GM18498 (cell line): ENCODE measurements around the gene CKB.

Experiments
- ATAC-seq: cut with Tn5 transposase; IDR thresholded peaks from one replicate; pipeline ENCODE4 v1.9.1; 2021; ENCODE audit warnings: mild to moderate bottlenecking, moderate library complexity; ENCODE audit not compliant: unreplicated experiment

The CKB gene

GRCh38 chr14:103522649-103523574, at the start of gene CKB:
Gene CKB, minus strand, starts transcription at chr14:103522830. Its CDS starts 337 bp downstream, at chr14:103522493.
- no peak for ATAC-seq

- ATAC-seq: no peak
These were observed 46.8 kb upstream of the CKB start for GRCh38 chr14:103569408-103569807.

DNA sequence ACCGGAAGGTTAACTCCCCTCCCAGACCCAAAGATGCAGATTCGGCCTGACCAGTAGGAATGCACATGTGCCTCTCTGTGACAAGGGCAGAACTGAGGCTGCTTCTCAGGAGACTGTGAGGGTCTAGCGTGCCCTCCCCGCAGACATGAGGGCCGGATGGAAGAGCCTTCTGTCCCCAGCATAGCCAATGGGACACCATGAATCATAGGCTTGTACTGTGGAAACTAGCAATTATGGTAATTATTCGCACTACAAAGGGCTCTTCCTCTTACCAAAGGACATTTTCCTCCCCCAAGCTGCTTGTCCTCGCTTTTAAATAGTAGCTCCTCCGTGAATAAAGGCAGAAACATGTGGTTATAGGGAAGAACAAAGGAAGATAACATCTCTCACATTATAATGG, 46.3 kb upstream of the CKB start:
- ATAC-seq: no peak

DNA sequence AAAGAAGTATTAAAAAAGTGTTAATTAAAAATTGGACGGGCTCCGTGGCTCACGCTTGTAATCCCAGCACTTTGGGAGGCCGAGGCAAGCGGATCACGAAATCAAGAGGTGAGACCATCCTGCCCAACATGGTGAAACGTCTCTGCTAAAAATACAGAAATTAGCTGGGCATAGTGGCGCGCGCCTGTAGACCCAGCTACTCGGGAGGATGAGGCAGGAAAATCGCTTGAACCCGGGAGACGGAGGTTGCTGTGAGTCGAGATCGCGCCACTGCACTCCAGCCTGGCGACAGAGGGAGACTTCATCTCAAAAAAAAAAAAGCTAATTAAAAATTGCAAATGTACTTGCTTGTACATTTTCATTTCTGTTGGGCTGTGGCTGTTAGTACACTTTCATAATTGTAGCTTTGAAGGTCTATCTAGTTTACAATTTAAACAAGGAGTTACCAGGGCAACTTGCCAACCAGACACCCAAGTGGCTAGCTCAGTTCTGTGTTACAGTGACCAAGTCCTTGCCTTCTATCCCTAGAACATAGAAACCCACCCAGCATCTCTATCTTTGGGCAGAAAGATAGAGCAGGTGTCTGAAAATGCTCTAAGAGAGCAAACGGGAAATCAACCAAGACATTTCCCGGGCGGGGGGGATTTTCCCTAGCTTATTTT, 41.3 kb upstream of the CKB start:
- ATAC-seq: no peak

DNA sequence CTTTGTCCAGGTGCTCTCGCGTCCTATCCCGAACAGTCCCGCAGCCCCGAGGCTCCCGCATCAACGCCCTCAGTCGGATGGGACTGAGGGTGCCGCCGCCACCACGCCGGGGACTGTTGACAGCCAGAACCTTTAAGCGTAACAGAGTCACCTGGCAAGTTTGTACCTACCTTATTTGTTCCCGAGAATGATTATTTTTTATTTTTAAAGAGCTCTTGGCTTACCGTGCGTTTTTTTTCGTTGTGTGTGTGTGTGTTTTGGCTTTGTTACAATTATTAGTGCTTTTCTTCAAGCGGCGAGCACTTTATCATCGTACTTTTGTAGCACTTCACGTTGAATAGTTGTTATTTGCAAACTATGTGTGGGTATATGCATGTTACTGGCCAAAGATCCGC, 40.6 kb upstream of the CKB start:
- ATAC-seq: no peak

DNA sequence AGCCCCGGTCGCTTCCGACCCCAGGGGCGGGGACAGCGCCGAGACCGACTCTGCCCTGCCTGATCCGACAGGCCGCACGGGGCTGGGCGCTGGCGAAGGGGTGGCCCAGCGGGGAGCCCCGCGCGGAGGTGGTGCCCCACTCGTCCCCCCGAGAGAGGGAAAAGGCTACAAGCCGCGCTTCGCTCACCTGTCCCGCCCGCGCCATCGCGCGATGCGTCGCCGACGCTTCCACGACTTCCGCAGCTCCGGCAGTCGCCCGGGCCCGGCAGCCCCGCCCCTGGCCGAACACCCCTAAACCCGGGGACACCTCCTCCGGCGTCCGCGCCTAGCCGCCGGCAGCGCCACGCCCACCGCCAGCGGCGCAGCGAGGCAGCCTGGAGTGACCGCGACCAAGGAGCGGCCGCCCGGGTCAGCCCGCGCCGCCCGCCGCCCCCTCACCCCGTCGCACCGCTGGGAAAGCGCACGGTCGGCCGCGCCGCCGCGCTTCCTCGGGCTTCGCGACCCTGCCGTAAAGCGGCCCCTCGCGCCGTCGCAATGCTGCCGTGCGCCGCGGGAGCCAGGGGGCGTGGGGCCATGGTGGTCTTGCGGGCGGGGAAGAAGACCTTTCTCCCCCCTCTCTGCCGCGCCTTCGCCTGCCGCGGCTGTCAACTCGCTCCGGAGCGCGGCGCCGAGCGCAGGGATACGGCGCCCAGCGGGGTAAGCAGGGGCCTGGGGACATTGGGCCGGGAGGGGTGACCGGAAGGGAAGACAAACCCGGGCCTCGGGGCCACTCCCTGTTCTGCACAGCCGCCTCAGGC, 40.0 kb upstream of the CKB start, which contains the start of the genes BAG5 and COA8:
BAG5 (minus strand) TSS at position 229 of the 797 bp plus-strand sequence. CDS start 1,493 bp downstream, outside the sequence.
COA8 (plus strand) TSS at position 532 of the 797 bp plus-strand sequence; CDS start at position 574, 42 bp downstream.
- peak; percentile 80 for ATAC-seq

- peak; percentile 37 for ATAC-seq
These were observed 39.5 kb upstream of the CKB start for GRCh38 chr14:103562179-103562428.

DNA sequence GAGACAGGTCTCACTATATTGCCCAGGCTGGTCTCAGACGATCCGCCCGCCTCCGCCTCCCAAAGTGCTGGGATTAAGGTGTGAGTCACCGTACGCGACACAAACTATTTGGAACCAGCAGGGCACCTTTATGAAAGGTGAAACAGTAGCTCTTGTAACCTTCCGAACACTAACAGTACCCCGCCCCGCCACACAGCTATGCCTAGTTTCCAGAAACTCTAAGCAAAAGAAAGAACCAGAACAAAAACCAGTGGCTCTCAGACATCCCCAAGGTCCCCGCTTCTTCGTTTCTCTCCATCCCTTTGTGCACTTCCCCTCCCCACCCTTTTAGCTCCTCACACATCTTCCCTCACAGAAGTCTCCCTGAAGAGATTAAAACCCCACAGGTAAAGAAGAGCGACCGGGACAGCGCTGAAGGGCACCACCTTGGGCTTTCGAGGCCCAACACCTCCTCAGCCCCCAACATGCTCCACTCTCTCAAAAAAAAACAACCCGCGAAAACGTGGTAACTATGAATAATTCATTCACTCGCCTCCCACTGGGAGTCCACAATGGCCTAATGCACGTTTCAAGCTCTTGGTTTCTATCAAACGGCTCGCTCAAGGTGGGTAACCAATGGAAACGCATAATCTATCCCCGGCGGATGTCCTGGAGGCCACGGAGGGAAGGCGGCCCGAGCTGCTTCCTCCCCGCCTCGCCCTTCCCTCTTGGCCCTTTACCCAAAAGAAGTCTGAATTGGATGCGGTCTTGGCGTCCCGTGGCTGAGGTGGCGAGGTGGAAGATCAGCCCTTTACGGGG, 39.0 kb upstream of the CKB start:
- peak; percentile 21 for ATAC-seq

DNA sequence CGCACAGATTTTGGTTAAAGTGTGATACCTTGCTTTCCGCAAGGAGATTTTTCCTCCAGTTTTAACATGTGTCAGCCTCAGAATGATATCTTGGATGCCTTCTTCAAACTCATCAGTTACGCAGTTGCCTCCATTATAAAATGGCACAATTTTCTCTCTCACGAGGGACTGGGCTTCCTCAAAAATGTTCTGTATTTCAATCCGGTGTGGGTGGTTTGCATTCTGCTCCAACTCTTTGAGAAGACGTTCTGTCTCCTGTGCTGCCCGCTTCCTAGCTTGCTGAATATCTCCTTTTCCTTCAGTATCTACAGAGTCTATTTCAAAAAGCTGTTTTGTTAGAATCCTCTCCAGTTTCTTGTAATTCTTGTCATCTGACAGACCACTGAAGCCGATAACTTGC, 38.1 kb upstream of the CKB start:
- no peak for ATAC-seq

DNA sequence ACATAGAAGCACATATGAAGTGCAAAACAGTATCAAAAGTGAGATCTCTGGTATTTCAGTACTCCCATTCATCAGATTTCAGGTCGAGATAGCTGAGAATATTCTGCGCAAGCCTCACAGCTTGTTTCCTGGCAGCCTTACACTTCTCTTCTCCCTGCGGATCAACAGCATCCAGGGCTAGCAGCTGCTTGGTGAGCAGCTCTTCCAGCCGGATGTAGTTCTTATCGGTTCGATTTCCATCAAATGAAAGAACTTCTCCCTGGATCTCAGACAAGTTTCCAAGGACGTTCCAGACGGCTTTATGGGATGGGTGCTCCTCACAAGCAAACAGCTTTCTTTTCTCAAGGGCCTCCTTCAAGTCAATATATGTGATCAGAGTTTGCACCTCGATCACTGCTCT, 37.1 kb upstream of the CKB start:
- ATAC-seq: no peak

DNA sequence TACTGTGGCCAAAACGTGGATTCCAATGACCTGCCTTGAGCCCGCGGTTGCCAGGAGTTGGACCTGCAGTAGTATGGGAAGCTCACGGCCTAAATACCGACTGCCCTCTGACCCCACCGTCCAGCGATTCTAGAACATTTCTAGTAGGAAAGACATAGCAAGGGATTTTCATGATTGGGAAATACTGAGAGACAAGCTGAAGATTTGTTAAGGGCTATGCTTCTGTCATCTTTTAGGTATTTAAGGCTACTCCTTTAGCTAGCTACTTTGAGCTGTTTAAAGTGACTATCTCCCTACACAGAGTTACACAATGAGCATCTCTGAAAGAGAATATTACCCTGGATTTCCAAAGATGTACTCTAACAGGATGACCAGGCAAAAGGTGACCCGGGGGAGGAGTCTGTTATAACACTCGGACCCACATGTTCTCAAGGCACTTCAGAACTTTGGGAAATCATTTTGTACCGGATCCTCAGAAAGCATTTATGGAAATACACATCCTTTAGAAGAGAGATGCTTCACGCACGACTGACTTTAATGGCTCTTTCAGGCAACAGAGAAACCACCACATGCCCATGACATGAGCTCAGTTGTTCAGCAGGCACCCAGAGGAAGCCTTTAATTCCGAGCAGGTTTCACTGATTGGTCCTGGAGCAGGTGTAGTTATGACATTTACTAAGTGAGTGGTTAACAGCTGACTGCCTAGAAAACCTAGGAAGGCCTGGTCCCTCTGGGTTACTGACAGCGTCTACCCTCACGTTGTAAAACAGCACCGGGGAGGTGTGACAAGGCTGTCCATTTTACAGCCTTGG, 35.6 kb upstream of the CKB start:
- ATAC-seq: no peak

- ATAC-seq: no peak
These were observed 34.5 kb upstream of the CKB start for GRCh38 chr14:103556946-103557758.

DNA sequence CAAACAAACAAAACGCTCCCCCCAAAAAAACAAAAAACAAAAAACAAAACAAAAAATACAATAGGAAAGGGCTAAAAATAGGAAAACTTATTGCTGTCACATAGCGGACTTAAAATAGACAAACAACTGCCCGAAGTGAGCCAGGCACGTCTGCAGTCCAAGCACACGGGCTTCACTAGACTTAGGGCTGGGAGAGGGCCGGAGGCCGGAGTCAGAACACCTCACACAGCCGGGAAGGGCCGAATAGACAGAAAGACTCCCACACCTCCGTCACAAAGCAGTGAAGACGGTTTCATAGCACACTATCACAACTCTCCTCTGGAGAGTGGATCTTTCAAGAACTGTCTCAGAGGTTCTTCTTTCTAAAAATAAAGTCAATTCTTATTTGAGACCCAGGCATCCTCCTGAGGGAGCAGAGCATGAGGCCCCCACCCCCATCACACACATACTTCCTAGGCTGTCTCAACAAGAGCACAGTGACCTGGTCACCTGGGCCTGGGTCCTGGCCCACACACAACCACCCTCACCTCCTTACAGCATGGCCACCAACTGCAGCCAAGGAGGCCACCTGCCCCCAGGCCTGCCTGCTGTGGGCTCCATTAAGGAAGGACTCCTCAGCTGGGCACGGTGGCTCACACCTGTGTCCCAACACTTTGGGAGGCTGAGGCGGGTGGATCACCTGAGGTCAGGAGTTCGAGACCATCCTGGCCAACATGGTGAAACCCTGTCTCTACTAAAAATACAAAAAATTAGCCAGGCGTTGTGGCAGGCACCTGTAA, 33.1 kb upstream of the CKB start:
- no peak for ATAC-seq

DNA sequence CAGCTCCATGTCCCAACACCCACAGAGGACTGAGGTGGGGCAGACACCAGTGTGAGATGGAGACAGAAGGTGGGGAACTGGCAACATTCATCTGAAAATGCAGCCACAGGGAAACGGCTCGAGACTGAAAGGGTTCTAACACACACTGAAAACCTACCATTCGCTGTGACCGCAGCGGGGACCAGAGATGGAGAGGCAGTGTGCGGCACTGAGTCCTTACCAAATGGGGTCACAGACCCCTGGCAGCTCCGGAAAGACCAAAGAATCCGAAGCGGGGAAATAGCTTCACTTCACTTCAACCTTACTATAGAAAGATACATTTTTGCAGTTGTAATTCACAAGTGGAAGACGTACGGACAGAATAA, 30.2 kb upstream of the CKB start:
- ATAC-seq: no peak

DNA sequence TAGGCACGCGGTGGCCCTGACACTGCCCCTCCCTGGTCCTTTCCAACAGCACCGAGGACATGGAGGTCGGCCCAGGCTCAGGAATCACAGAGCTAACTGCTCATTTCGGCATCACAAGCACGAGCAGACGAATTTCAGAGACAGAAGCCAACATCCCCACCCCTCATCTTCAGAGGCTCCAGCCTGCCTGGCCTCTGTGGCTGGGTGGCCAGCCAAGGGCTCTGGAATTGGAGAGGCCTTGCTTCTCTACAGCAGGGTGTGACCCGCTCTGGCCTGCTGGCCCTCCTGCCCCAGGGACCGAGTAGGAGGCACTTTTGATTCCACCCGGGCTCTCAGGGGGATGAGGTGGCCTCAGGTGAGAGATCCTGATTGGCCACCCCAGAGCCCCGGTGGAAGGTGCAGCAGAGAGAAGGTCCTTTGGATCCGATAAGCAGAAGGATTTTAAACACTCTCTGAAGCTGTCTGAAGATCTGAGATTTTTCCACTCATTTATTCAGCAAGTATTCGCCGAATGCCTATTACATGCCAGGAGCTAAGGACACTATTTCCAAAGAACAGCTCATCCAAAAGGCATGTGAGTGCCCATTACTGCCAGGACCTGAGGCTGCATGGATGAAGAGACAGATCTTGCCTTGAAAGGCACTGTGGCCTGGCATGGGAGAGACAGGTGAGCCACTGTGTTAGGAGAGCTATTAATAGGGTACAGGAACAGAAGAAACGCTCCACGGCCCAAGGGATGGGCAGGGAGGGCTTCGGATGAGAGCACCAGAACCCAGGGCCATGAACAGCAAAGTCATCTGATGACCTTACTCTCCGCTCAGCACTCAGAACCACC, 29.6 kb upstream of the CKB start:
- ATAC-seq: no peak

- ATAC-seq: no peak
These were observed 28.7 kb upstream of the CKB start for GRCh38 chr14:103551338-103551762.
